GM18873 (cell line): ENCODE measurements around the gene PARVA.
"Not testable (repeated sequence)": the region's sequence is repeated elsewhere in the genome, so short reads cannot be mapped to it uniquely, and the experiment has no call there.

Experiments
- ATAC-seq: cut with Tn5 transposase; IDR thresholded peaks from one replicate; pipeline ENCODE4 v1.9.1; 2021; ENCODE audit warnings: mild to moderate bottlenecking, moderate library complexity, moderate number of reproducible peaks; ENCODE audit not compliant: unreplicated experiment, low FRiP score

Gene PARVA, protein sequence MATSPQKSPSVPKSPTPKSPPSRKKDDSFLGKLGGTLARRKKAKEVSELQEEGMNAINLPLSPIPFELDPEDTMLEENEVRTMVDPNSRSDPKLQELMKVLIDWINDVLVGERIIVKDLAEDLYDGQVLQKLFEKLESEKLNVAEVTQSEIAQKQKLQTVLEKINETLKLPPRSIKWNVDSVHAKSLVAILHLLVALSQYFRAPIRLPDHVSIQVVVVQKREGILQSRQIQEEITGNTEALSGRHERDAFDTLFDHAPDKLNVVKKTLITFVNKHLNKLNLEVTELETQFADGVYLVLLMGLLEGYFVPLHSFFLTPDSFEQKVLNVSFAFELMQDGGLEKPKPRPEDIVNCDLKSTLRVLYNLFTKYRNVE

DNA sequence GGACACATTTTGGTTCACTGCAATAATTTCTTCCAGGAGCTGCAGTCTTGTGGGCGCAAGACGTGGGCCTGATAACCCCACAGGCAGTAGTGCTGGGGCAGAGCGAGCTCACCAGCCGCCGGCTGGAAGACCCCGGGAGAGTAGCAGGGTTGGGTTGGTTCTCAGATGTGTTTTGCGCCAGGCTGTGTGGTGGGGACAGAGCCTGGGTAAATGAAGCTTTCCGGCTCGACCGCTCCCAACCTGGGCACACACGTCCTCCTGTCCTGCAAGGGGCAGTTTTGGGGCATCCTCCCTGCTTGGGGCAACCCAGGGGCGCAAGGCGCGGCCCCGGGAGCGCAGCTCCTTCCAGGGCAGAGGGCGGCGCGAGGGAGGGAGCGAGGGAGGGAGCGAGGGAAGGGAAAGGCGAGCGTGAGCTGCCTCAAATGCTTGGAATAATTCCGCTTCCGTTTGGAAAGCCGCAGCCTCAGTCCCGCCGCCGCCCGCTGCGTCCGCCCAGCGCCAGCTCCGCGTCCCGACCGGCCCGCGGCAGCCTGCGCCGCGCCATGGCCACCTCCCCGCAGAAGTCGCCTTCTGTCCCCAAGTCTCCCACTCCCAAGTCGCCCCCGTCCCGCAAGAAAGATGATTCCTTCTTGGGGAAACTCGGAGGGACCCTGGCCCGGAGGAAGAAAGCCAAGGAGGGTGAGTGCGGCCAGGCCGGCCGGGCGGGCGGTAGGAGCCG is at the start of gene PARVA:
TSS of gene PARVA (plus strand) at position 466 of the 718 bp plus-strand sequence. CDS start at position 543, 77 bp downstream.
- no peak for ATAC-seq

DNA sequence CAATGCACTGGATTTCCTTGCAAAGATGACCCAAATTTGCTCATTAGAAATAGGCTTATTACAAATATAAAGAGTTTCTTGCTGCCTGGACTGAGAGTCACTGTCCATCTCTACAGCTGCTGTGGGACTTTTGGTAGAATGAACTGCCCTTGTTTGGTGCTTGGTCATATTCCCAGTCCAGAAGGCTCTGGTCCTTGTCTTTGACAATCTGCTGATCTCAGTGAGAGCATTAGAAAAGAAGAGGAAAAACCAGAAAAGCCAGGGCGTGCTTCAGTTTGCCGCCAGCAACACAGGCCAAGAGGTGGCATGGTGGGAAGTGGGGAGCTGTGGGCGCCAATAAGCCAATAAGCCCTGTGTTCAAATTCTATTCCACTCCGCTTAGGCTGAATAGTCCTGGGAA is 48.2 kb upstream of the PARVA start:
- ATAC-seq: no peak

DNA sequence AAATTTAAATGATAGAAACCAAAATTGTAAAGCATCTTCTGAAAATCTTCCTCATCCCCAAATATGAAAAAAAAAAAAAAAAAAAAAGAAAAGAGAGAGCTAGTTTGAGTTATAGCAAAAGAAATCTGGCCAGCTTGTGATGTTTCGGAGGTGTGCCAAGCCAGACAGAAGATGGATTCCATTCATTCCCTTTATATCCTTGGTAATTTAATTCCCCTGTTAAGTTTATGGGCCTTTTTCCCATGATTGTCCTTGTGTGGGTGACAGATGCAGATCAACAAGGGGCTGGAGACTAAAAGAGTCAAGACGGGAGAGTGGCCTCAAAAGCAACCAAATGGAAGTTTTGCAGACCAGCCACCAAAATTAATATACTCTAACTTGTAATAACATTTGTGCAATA is 47.6 kb upstream of the PARVA start:
- no peak for ATAC-seq

DNA sequence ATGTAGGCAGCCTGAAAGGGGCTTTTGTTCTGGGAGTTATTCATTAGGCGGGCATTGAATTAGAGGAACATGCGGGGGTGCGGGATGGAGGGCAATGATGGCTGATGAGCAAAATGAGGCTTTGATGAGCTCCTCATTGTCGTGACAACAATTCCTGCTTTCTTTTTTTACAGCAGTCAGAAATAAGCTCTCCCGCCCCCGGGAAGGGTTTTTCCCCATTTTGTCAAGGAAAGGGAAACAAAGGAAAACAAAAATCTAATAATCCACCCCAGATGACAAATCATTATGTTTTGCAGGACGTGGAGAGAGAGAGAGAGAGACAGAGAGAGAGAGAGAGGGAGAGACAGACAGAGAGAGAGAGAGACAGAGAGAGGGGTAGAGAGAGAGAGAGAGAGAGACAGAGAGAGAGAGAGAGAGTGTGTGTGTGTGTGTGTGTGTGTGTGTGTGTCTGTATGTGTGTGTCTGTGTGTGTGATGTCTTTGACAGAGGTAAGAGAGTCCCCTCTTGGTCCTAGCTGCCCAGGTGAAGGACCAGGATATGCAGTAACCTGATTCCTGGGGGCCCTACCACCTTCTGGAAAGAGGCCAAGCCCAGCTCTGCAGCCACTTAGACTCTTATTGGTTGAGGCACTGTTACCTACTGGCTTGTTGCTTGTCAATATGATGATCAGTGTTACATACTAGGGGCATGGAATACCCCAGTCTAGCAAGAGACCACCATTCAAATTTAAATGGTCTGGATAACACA is 46.7 kb upstream of the PARVA start:
- no peak for ATAC-seq

DNA sequence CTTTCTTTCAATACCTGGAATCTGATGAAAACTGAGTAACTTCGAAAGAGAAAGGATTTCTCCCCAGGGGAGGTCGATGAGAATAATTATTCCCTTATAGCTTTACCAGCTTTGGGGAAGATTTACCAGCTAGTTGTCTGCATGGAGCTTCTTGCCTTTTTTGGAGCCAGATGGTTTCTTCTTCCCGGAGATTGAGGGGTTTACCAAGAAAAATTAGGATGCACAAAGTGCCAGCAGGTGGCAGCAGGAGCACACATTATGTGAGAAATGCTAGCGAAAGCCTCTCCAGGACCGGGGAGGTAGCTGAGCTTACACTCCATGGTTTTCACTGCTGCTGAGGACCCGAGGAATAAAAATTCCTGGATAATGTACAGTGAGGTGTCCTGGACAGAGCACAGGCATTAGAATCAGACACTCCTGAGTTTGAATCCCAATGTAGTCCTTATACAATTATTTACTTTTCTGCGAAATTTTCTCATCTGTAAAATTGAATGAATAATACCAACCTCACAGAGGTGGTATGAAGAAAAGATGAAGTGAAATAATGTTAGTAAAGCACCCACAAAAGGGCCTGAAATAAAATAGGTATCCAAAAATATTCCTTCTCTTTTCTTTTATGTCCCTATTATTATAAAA is 46.0 kb upstream of the PARVA start:
- ATAC-seq: no peak

DNA sequence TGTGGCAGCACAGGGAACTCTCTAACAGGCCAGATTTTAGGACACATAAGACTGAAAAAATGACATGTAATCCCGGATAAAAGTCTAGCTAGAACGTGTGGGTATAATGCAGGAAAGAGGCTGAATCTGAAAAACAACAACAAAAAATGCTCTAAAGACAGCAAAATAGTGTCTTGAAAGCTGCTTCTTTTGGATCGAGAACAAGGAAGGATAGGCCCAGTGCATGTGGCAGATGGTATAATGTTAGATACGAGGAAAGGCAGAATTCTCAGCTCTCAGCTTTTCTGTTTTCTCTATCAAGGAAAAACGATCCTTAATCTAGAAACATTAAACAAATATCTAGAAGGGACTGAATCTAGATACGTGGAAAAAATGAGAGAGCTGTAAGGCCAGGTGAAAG is 33.8 kb upstream of the PARVA start:
- no peak for ATAC-seq

DNA sequence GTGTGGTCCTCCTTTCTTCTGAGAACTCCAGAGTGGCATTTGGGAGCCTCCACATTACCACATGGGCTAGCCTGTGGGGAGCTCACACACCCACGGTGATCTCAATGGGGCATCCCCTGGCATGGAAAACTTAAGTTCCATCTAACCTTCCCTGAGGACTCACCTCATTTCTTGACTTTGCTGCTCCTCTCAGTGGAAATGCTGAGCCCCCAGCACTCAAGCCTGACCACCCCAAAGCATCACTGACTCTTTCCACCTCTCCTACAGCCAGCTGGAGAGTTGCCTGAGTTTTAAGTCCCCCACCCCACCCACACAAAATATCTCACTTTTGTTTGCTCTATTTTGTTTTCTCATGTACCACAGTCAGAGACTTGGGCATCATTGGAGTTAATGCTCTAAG is 23.8 kb upstream of the PARVA start:
- no peak for ATAC-seq

DNA sequence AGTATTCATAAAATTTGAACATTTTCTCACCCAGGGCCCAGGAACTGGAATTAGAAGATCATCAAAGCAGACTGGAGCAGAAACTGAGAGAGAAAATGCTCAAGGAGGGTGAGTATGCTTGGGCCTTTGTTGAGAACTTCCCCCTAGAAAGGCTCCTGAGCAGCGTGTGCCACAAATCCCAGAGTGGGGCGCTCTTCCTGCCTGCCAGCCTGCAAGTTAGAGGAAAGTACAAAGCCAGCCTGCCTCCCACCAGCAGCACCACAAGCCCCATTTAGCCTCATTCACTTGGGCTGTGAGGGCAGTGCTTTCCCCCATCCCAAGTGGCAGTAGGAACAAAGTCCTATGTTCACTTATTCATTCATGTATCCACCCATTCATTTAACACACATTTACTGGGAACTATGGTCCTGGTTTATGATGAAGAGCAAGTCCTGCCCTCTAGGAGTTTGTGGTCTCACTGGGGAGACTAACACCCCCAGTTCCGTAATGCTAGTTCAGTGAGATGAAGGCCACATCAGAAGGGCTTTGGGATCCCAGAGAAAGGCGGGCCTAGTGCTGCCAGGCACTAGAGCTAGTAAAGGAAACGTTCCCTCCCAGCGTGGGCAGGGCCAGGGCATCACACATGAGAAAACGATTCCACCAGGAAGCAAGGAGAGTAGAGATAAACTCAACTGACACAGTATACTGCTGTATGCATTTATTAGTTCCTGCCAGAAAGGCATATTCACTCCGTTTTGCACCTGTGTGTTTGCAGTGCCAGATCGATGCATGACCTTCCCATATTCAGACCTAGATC is 22.4 kb upstream of the PARVA start:
- no peak for ATAC-seq

DNA sequence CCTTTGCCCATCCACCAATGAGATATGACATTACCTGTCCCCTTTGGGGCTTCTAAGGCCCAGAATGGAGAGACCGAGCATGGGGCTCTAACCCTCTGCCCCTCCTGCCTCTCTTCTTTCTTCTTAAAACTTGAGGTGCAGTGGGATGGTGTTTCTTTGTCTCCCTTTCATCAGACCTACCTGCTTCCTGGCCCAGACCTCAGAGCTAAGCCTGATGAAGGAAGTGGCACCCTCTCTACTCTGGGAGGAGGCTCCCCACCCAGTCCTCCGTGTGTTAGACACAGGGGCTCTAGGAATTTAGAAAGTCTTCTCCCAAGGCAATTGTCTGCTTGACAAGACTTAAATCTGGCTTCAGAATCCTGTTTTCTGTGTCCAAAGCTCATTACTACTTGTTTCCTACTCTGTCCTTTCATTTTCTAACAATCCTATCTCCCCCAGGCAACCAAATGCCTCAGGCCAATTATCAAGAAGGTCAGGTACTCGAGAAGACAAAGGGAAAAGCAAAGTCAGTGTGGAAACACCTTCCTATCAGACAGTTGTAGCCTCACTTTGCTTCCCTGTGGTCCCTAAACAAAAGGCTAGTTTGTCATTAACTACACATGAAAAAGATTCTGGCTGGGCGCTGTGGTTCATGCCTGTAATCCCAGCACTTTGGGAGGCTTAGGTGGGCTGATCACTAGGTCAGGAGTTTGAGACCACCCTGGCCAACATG is 20.3 kb upstream of the PARVA start:
- no peak for ATAC-seq

DNA sequence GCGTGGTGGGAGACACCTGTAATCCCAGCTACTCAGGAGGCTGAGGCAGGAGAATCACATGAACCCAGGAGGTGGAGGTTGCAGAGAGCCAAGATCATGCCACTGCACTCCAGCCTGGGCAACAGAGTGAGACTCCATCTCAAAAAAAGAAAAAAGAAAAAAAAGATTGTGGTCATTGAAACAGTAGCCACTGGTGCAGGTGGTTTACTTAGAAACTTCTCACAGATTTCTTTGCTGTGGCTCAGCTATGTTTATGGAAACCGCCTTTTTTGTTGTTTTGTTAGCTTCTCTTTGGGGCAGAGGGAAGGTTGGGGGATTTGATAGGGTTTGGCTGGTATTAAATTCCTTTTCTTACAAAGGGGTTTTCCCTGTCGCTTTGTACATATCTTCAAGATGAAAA is 19.7 kb upstream of the PARVA start:
- not testable (repeated sequence) for ATAC-seq

DNA sequence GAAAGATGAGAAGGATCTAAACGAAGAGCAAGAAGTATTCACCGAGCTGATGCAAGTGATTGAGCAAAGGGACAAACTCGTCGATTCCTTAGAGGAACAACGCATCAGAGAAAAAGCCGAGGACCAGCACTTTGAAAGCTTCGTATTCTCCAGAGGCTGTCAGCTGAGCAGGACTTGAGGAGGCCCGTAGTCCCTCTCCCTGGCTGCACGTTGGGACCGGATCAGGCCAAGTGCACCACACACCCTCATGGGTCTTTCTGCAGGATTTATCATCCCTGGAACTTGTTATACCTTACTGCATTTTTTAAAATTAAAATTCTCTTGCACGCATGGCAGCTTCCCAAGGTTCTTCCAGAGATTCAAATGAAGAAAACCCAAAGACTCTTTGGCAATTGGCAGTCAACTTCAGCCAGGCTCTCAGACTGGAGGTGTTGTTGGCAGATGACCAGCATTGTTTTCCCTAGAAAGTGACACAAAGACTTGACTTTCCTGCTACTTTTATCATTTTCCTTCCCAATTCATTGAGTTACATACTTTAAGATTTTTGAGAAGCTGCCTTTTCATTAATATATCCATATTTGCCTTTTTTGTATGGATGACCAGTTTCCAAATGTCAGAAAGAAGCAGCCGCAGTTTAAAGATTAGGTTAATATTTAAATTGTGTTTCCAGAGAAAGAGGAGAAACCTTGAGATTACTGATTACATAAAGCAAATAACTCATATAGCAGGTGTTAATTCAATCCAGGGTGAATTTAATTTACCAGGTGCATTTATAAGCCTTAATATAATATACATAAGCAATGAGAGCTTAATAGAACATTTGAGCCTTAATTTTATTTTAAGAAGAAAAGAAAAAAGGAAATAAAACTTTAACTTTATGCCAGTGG is 18.8 kb upstream of the PARVA start:
- ATAC-seq: no peak

DNA sequence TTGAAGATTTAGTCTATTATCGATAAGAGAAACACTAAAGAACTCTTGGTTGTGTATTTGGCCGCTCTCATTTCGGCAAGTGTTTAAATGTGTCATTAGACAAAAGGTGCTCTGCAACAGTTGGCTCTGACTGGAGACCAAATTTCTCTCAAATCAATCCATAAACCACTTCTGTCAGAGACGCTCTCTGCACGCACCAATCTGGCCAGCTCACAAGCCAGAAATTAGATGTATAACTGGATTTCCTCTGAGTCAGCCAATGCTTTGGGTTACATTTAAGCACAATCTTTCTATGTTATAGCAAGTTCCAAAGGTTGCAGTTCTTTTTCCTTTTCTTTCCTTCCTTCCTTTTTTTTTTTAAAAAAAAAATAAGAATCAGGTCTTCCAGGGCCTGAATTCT is 17.6 kb upstream of the PARVA start:
- ATAC-seq: no peak

DNA sequence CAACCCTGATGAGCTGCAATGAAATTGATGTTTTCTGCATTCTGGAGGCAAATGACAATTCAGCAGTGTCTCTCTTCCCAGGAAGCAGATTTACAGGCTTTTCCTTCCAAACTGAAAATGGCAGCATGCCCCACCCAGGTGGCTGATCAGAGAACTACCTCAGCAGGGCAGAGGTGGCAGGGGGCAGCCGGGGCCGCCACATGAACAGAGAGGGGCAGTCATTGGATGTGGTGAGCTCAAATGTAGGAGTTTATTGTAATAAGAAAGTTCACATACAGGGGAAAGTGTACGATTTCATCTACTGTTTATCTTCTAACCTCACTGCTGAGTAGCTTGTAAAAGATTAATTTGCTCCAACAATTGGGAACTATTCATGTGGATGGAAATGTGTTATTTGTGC is 15.7 kb upstream of the PARVA start:
- no peak for ATAC-seq

DNA sequence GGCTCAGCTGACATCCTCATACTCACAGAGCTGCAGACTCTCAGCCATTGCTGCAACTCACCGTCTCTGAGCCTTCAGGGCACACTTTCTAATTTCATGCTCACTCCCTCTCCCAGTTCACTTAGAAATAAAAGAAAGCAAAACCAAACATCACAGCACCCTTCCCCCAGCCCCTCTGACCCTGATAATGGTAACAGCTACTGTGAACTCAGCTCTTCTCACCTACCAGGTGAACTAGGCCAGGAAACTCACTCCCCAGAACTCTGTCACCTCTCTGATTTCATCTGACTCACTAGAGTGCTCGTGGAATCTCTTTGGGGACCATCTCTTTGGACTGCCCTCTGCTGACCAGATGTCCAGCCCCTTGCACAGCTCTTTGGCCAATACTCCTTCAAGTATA is 14.5 kb upstream of the PARVA start:
- no peak for ATAC-seq

DNA sequence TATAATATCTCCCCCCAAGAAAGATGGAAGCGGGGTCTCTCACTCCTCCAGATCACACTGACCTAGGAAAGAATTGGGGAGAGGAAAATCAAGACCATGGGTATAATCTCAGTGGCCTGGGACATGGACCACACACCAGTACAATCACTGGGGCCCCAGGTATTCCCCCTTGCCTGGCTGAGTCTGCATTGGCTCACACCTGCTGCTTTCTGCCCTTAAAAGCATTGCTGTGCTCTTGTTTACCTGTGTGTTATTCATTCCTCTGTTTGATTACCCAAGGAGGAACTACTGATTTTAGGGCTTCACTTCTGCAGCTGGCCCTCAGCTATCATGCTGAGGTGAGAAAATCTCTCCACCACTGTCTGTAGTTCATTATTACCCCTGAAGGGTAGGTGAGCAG is 14.0 kb upstream of the PARVA start:
- no peak for ATAC-seq

DNA sequence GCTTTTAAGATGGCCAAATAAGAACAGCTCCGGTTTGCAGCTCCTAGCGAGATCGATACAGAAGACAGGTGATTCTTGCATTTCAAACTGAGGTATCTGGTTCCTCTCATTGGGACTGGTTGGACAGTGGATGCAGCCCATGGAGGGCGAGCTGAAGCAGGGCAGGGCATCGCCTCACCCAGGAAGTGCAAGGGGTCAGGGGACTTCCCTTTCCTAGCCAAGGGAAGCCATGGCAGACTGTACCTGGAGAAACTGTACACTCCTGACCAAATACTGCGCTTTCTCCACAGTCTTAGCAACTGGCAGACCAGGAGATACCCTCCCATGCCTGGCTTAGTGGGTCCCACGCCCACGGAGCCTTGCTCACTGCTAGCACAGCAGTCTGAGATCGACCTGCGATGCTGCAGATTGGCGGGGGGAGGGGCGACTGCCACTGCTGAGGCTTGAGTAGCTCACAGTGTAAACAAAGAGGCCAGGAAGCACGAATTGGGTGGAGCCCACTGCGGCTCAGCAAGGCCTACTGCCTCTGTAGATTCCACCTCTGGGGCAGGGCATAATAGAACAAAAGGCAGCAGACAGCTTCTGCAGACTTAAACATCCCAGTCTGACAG is 11.3 kb upstream of the PARVA start:
- not testable (repeated sequence) for ATAC-seq

DNA sequence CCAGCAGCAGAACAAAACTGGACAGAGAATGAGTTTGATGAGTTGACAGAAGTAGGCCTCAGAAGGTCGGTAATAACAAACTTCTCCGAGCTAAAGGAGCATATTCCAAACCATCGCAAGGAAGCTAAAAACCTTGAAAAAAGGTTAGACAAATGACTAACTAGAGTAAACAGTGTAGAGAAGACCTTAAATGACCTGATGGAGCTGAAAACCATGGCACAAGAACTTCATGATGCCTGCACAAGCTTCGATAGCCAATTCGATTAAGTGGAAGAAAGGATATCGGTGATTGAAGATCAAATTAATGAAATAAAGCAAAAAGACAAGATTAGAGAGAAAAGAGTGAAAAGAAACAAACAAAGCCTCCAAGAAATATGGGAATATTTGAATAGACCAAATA is 10.3 kb upstream of the PARVA start:
- ATAC-seq: not testable (repeated sequence)

DNA sequence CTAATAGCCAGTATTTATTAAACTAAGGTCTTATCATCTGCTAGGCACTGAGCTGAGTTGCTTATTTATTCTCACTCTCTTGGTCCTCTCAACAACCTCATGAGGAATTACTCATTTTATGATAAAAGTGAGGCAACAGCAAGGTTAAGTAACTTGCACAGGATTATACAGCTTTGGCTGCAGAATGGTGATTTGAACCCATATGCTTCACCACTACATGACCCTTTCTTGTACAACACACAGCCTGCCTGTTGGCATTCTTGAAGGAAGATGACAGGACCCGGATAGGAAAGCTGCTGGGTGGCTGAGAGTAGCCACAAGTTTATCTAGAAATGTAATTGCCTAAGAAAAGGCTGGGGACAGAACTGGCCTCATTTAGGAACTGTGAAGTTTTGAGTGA is 5.3 kb upstream of the PARVA start:
- ATAC-seq: no peak
